GM21528 (cell line): ENCODE data around the gene MYLK.

Source experiments
- ATAC-seq: cut with Tn5 transposase; IDR thresholded peaks from one replicate; pipeline ENCODE4 v1.9.1; 2021; ENCODE audit warnings: mild to moderate bottlenecking, moderate library complexity; ENCODE audit not compliant: unreplicated experiment, low FRiP score

MYLK gene

GRCh38 chr3:123832692-123833397 is 51.3 kb downstream of the MYLK start:
- ATAC-seq: no peak

GRCh38 chr3:123831420-123831819 is 52.7 kb downstream of the MYLK start:
- ATAC-seq: no peak

- ATAC-seq: no peak
These were observed 62.2 kb downstream of the MYLK start for GRCh38 chr3:123821920-123822319.

GRCh38 chr3:123819949-123820348 is 64.2 kb downstream of the MYLK start:
- no peak for ATAC-seq

GRCh38 chr3:123818921-123819429 is 65.2 kb downstream of the MYLK start:
- no peak for ATAC-seq

- no peak for ATAC-seq
These were observed 65.7 kb downstream of the MYLK start for GRCh38 chr3:123818324-123818920.

- ATAC-seq: no peak
These were observed 66.7 kb downstream of the MYLK start for GRCh38 chr3:123817413-123817812.

- no peak for ATAC-seq
These were observed 67.4 kb downstream of the MYLK start for GRCh38 chr3:123816673-123817207.

- ATAC-seq: no peak
These were observed 68.2 kb downstream of the MYLK start for GRCh38 chr3:123815981-123816380.

GRCh38 chr3:123813876-123814275 is 70.3 kb downstream of the MYLK start:
- ATAC-seq: no peak

GRCh38 chr3:123809597-123809996 is 74.5 kb downstream of the MYLK start:
- ATAC-seq: no peak

GRCh38 chr3:123808812-123809211 is 75.3 kb downstream of the MYLK start:
- no peak for ATAC-seq

- ATAC-seq: no peak
These were observed 76.3 kb downstream of the MYLK start for GRCh38 chr3:123807820-123808219.

GRCh38 chr3:123805504-123805903 is 78.6 kb downstream of the MYLK start:
- ATAC-seq: no peak

- no peak for ATAC-seq
These were observed 79.0 kb downstream of the MYLK start for GRCh38 chr3:123805101-123805500.

- ATAC-seq: no peak
These were observed 79.5 kb downstream of the MYLK start for GRCh38 chr3:123804676-123805075.

GRCh38 chr3:123803521-123803920 is 80.6 kb downstream of the MYLK start:
- ATAC-seq: no peak

GRCh38 chr3:123802007-123802625 is 82.0 kb downstream of the MYLK start:
- no peak for ATAC-seq

GRCh38 chr3:123801474-123801873 is 82.7 kb downstream of the MYLK start:
- no peak for ATAC-seq

GRCh38 chr3:123800362-123800682 is 83.8 kb downstream of the MYLK start:
- ATAC-seq: no peak

- no peak for ATAC-seq
These were observed 84.4 kb downstream of the MYLK start for GRCh38 chr3:123799544-123800361.
